Activated CD4-positive, alpha-beta T cell treated with anti-CD3 and anti-CD28 coated beads, Interleukin-2, amount 50 U/mL, for 16 hours (primary cell): ENCODE results near the gene FRY.

Experiments
- DNase-seq: peaks from one replicate; pipeline ENCODE4 v3.0.0-alpha.2; 2020

FRY gene

GRCh38 chr13:32315238-32316027, 283.9 kb downstream of the FRY start, which contains the start of the genes BRCA2 and ZAR1L:
Gene BRCA2 (plus strand): TSS chr13:32315508. CDS start chr13:32316461, 953 bp downstream.
Gene ZAR1L (minus strand): TSS chr13:32315363. CDS start chr13:32311925, 3,438 bp downstream.
- peak; percentile 92 for DNase-seq

GRCh38 chr13:32316028-32316339, 284.4 kb downstream of the FRY start:
- DNase-seq, result no peak

- DNase-seq, result no peak
Observed at GRCh38 chr13:32316501-32316900, 284.9 kb downstream of the FRY start.

- no peak for DNase-seq
Observed at GRCh38 chr13:32317716-32318465, 286.3 kb downstream of the FRY start.

- DNase-seq, result no peak
Observed at GRCh38 chr13:32320528-32320927, 289.0 kb downstream of the FRY start.

GRCh38 chr13:32323912-32324311, 292.3 kb downstream of the FRY start:
- DNase-seq, result no peak

GRCh38 chr13:32330441-32330840, 298.9 kb downstream of the FRY start:
- no peak for DNase-seq

- no peak for DNase-seq
Observed at GRCh38 chr13:32334671-32335070, 303.1 kb downstream of the FRY start.

GRCh38 chr13:32340914-32341313, 309.3 kb downstream of the FRY start:
- DNase-seq, result no peak

GRCh38 chr13:32347651-32348050, 316.1 kb downstream of the FRY start:
- DNase-seq, result no peak
